CD4-positive, alpha-beta T cell treated with Interleukin-17A for 1 hour (primary cell): ENCODE data around the gene PPP4R3C.
"Not testable (repeated sequence)": the region's sequence is repeated elsewhere in the genome, so short reads cannot be mapped to it uniquely, and the experiment has no call there.

Source experiments
- DNase-seq: peaks from one replicate; pipeline ENCODE4 v3.0.0-alpha.2; 2020

PPP4R3C gene

DNA sequence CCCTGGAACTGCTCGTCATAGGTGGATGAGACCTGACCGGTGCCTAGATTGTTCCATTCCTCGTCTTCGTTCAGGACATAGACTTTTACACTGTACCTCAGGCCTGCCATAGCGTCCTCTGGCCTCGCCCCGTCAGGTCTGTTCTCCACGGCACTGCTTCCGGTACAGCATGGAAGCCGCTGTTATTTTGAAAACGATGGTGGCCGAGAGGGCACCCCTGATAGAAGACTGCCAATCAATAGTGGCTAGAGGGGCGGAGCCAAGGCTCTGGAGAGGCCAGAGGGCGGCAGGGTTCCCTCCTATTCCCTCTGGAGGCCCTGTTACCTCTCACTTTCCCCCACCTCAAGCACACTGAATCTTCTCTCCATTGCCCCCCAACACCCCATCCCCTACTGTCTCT lies at the start of gene PPP4R3C:
TSS of gene PPP4R3C (minus strand) at position 155 of the 400 bp plus-strand sequence. CDS start at position 110, 45 bp downstream.
- DNase-seq: no peak

DNA sequence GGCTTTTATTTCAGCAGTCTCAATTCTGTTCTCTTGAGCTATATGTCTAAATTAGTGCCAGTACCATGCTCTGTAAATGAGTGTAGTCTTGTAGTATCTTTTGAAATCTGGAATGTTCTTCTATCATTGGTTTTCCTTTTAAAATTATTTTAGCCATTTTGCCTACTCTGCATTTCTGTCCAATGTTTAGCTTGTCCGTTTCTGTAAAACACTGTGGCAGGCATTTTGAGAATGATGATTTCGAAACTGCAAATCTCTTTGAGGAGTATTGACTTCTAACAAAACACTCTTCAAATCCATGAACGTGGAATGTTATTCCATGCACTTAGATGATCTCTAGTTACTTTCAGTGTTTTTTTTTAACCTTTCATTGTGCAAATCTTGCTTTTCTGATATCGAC lies 28.3 kb upstream of the PPP4R3C start:
- no peak for DNase-seq

GRCh38 chrX:27466051-27466450 lies 2.9 kb upstream of the PPP4R3C start:
- DNase-seq: no peak

DNA sequence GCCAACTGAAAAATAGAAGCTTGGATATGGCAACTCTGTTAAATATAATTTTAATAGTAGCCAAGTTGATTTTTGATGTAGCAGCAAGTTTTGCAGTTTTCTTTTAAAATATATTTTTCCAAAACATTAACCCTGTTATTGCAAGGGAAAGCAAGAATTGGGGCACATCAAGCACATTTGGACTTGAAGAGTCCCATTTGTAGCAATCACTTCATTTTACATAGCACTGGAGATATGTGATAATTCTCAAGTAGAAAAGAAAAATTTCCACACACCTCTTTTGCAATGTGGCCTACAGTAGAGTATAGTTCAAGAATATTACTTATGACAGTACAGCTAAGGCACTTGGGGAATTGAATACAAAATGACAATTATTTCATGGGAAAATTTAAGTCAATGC lies 1.9 kb upstream of the PPP4R3C start:
- DNase-seq: no peak

GRCh38 chrX:27459129-27459528 lies 4.0 kb downstream of the PPP4R3C start:
- DNase-seq: not testable (repeated sequence)

DNA sequence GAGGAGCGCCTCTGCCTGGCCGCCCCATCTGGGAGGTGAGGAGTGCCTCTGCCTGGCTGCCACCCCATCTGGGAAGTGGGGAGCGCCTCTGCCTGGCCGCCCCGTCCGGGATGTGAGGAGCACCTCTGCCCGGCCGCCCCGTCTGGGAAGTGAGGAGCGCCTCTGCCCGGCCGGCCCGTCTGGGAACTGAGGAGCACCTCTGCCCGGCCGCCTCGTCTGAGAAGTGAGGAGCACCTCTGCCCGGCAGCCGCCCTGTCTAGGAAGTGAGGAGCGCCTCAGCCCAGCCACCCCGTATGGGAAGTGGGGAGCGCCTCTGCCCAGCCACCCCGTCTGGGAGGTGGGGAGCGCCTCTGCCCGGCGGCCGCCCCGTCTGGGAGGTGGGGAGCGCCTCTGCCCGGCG lies 4.6 kb downstream of the PPP4R3C start:
- DNase-seq: not testable (repeated sequence)

- no peak for DNase-seq
Observed at GRCh38 chrX:27451324-27451723, 11.8 kb downstream of the PPP4R3C start.

DNA sequence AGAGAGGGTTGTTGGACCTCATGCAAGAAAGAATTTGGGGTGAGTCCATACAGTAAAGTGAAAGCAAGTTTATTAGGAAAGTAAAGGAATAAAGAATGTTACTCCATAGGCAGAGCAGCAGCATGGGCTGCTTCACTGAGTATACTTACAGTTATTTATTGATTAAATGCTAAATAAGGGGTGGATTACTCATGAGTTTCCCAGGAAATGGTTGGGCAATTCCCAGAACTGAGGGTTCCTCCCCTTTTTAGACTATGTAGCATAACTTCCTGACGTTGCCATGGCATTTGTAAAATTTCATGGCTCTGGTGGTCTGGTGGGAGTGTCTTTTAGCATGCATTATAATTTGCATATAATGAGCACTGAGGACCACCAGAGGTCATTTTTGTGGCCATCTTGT lies 16.7 kb downstream of the PPP4R3C start:
- no peak for DNase-seq

DNA sequence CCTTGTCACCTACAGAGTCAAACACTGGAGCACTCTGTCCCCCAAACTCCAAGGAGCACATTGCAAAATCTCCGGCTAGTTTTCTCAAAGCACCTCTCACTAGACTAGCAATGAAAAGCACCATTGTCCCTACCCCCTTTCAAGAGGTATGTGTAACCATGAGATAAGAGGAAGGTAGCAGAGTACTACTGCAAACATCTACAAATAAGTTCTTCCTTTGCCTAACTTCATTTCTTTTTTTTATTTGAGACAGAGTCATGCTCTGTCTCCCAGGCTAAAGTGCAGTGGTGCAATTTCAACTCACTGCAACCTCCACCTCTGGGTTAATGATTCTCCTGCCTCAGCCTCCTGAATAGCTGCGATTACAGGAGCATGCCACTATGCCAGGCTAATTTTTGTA lies 17.7 kb downstream of the PPP4R3C start:
- DNase-seq: no peak

DNA sequence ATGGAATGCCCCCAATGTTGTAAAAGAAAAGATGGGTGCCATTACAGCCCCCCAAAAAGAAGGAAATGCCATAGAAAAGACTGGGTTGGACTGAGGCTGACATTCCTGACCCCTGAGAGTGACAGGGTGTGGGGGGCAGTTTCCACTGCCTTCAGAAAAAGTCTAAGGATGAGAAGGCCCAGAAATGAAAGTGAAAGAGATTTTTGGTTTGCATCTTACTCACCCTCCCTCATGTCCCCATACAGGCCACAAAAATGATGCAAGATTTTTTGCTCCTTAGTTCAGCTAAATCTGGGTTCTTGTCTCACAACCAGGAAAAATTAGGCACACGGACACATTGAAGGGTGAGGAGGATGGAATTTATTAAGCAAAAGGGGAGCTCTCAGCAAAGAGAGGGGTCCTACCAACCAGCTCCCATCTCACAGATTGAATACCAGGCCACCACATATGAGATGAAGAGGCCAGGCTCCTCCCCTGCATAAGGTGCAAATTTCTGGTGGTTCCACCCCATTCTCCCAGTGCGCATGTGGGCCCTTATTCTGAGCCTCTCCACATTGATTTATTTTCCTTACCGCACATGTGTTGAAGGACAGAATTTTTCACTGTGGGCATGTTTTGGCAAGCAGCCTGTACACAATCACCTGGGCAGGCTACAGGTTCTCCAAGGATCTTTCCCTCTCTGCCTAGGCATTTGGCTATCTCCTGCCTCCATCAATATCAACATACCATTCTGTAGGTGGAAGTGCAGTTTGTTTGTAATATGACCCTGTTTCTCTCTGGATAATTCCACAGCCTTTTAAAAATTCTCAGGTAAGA lies 18.8 kb downstream of the PPP4R3C start:
- no peak for DNase-seq

- DNase-seq: not testable (repeated sequence)
Observed at GRCh38 chrX:27442392-27442791, 20.7 kb downstream of the PPP4R3C start.

- DNase-seq: no peak
Observed at GRCh38 chrX:27439771-27440170, 23.4 kb downstream of the PPP4R3C start.

- DNase-seq: no peak
Observed at GRCh38 chrX:27438937-27439336, 24.2 kb downstream of the PPP4R3C start.

DNA sequence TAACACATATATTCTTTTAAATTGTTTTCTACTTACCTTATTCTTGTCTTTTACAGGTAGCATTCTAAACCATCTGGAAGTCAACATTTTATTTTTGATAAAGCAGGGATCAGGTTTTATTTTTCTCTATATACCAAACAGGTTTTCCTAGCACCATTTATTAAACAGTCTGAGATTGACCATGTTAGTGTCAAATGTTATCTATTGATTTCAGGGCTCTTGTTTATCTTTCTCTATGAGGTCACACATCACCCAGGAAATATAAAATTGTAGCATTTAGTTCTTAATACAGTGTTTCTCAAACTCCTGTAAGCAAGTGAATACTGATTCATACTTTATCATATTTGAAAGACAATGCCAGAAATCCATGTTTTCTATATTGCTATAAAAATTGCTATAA lies 28.1 kb downstream of the PPP4R3C start:
- no peak for DNase-seq
